Epithelial cell of alveolus of lung (primary cell): Measurements from ENCODE around the gene RBM4. TPM values are rescaled to one million over a fixed set of nuclear protein-coding genes. Genes with fewer than 3 reads are reported as not detected.

Experiments
- total RNA-seq: library from RNA; depleted of rRNA; stranded (reverse); fragments of >200 nt; gene quantifications from 2 replicates; pipeline ENCODE4 v1.2.1, GENCODE V29; 2015

RBM4 gene, protein sequence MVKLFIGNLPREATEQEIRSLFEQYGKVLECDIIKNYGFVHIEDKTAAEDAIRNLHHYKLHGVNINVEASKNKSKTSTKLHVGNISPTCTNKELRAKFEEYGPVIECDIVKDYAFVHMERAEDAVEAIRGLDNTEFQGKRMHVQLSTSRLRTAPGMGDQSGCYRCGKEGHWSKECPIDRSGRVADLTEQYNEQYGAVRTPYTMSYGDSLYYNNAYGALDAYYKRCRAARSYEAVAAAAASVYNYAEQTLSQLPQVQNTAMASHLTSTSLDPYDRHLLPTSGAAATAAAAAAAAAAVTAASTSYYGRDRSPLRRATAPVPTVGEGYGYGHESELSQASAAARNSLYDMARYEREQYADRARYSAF
- total RNA-seq = 107 and 143 TPM in 2 replicates

DNA sequence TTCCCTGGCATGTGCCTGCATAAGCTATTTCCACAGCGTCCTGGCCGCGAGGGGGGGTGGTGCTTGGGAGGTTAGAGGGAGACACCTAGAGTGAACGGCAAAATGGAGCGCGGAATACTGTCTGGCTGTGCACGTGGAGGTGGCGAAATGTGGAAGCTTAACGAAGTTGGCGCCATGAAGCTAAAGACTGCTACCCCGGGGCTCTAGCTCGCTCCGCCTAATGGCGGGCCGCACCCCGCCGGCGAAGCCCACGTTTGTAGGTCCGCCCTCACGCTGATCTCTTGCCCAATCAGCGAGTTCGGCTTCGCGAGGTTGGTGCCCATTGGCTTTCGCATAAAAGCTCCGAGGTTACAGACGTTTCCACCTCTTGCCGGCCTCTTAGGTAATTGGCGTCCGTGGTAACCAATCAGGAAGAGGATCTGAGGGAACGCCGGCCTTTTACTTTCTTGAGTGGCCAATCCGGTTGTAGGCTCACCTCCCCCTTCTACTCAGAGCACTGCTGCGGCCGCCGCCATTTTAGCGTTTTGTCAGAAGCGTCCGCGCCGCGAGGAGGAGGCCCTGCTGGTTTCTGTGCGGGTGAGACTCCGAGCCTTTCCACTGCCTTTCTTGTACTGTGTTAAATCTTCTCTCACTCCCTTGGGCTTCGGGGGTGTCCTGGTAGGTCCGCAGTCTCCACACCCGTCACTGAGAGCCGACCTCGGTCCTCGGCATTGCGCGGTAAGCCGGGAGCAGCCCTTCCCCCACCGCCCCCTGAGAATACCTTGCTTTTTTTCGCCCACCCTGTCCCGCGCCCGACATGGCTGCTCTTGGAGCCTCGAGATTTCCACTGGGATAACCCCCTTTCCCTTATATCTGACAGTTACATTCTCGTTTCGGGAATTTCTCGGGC is at the start of gene RBM4:
RBM4 (plus strand) TSS at position 527 of the 889 bp plus-strand sequence. CDS start 1,009 bp downstream, outside the sequence.

DNA sequence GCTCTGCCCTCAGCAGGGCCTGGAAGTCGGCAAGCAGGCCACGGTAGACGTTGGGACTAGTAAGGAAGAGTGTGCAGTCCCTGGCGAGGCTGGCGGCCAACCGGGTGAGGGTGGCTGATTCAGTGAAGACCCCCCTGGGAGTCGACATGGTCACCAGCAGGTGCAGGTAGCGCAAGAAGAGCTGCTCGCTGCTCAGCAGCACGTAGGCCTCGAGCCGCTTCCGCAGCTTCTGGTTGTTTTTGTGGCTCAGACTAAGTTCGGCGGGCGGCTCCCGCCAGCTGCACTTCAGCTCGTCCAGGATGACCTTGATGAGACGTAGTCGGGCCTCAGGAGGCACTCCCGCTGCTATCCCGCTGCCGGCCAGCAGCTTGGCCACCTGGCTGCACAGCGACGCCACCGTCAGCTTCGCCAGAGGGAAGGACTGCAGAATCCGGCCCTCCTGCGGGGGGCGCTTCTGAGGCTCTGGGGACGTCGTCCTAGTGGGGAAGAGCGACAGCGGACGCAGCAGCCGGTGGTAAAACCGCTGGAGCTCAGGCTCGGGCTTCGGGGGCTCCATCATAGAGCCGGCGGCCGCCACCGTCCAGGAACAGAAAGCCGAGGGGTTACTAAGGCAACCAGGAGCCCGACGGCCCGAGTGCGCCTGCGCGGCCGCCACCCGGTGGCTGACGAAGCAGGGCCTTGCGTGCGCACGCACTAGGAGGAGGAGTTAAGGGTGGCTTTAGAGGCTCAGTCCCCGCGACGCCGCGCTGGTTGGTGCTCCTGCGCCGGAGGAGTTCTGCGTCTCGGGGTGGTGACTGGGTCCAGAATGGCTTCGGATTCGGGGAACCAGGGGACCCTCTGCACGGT is 45.8 kb upstream of the RBM4 start, which contains the start of the genes CCDC87 and CCS:
CCDC87 (minus strand) TSS at position 607 of the 846 bp plus-strand sequence; CDS start at position 559, 48 bp downstream.
CCS (plus strand) TSS at position 729 of the 846 bp plus-strand sequence; CDS start at position 806, 77 bp downstream.

DNA sequence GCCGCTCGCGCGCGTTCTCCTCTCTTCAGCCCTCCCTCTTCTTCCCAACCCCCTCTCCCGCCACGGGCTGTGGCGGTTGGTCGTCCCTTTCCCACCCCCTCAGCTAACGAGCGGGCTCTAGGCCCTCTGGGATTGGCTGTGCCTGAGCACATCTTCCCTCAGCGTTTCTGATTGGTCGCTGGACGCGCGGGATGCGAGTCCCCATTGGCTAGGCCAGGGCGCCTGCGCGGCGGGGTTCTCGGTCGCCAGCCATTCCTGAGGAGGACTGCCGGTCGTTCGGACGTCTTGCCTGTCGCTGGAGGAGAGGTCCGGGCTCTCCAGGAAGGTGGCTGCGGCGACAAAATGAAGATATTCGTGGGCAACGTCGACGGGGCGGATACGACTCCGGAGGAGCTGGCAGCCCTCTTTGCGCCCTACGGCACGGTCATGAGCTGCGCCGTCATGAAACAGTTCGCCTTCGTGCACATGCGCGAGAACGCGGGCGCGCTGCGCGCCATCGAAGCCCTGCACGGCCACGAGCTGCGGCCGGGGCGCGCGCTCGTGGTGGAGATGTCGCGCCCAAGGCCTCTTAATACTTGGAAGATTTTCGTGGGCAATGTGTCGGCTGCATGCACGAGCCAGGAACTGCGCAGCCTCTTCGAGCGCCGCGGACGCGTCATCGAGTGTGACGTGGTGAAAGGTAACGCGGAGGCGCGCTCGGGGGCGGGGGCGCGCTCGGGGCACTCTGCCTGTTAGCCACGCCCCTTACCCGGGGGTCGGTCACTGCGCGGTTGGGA is 21.9 kb upstream of the RBM4 start, which contains the start of gene RBM14:
RBM14 (plus strand) TSS at position 252 of the 776 bp plus-strand sequence; CDS start at position 343, 91 bp downstream.

DNA sequence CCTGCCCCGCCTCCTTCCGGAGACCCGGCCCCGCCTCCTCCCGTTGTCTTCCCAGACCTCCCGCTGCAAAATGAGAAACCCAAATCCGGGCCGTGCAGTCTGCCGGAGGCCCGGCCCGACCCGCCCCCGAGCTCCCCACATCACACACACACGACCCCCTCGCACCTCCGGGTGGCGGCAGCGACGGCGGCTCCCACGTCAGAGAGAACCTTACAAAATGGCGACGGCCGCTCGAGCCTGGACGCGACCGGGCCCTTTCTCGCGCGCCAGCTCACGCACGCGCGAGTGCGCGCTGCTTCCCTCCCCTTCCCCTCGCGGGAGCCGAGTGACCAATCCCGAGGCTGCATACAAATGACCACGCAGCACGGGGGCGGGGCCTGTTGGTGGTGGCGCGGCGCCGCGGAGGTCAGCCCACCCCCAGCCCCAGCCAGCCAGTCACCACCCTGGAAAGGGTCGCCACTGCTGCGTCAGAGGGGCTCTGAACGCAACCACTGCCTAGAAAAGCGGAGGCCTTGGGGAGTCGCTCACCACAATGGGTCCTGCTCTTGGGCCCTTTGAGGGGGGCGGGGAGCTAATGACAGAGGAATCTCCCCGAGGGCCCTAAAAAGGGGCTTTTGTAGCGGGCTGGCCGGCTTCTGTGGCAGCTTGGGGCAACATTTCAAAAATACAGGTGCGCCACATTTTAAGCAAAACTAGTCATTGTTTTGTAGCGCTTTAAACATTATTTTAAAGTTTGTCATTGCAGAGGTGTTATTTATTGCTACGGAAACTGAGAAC is 39.3 kb downstream of the RBM4 start, which contains the start of gene RBM4B:
RBM4B (minus strand) TSS at position 289 of the 777 bp plus-strand sequence. CDS start 808 bp downstream, outside the sequence.

Other genes starting within 250 kb of the RBM4 start
- not detected in 2 replicates for gene NPAS4, start 217.7 kb upstream of the RBM4 start, total RNA-seq
- 47.7 and 74.2 TPM in 2 replicates for gene MRPL11, start 199.9 kb upstream of the RBM4 start, total RNA-seq
- 10.0 and 13.5 TPM in 2 replicates for gene PELI3, start 171.8 kb upstream of the RBM4 start, total RNA-seq
- gene DPP3, start 158.3 kb upstream of the RBM4 start, total RNA-seq = 40.3 and 61.2 TPM in 2 replicates
- 17.3 and 66.4 TPM in 2 replicates for gene BBS1, start 128.1 kb upstream of the RBM4 start, total RNA-seq
- 27.7 and 33.5 TPM in 2 replicates for gene ZDHHC24, start 92.7 kb upstream of the RBM4 start, total RNA-seq
- gene ACTN3, start 91.8 kb upstream of the RBM4 start, total RNA-seq = 3.3 TPM in 1 of 2 replicates, not detected in the other
- 20.9 and 146 TPM in 2 replicates for gene CTSF, start 70.1 kb upstream of the RBM4 start, total RNA-seq
- gene CCDC87, start 45.6 kb upstream of the RBM4 start, total RNA-seq = 0.26 TPM in 1 of 2 replicates, not detected in the other
- gene CCS, start 45.5 kb upstream of the RBM4 start, total RNA-seq = 26.6 and 44.9 TPM in 2 replicates
- gene RBM14, start 22.1 kb upstream of the RBM4 start, total RNA-seq = 41.2 and 69.5 TPM in 2 replicates
- gene RBM4B, start 39.2 kb downstream of the RBM4 start, total RNA-seq = 14.5 and 19.9 TPM in 2 replicates
- gene SPTBN2, start 90.5 kb downstream of the RBM4 start, total RNA-seq = 0.88 and 6.9 TPM in 2 replicates
- 17.3 and 27.0 TPM in 2 replicates for gene RCE1, start 204.7 kb downstream of the RBM4 start, total RNA-seq
- 32.2 and 33.5 TPM in 2 replicates for gene LRFN4, start 218.4 kb downstream of the RBM4 start, total RNA-seq